Neural cell (in vitro differentiated cells): ENCODE data around the gene FFAR2. TPM values are rescaled to one million over a fixed set of nuclear protein-coding genes. Genes with fewer than 3 reads are reported as not detected.
"Not testable (repeated sequence)": the region's sequence is repeated elsewhere in the genome, so short reads cannot be mapped to it uniquely, and the experiment has no call there.

Source experiments
- H2AFZ ChIP-seq: fragments of 200-600, 300-800 bp; sonication (generic), shearing (Covaris generic); 2 replicates; pipeline ENCODE4 v1.6.0; 2014; ENCODE audit warnings: low read depth, mild to moderate bottlenecking, antibody characterized with exemption, low read length, moderate library complexity
- H3F3A ChIP-seq: fragments of 200-600 bp; shearing (Covaris generic); 2 replicates; pipeline ENCODE4 v1.6.1; 2016; ENCODE audit warnings: mild to moderate bottlenecking, moderate library complexity, mixed read lengths, antibody characterized with exemption, low read length; ENCODE audit not compliant: insufficient read depth, poor library complexity, severe bottlenecking
- H3K27ac ChIP-seq: fragments of 200-600, 300-800 bp; sonication (generic), shearing (Covaris generic); 2 replicates; pipeline ENCODE4 v1.5.1; 2014; ENCODE audit warnings: mild to moderate bottlenecking, low read length, moderate library complexity
- H3K27me3 ChIP-seq: fragments of 300-800, 200-600 bp; sonication (generic), shearing (Covaris generic); 2 replicates; pipeline ENCODE4 v1.6.0; 2014; ENCODE audit warnings: mild to moderate bottlenecking, low read depth, low read length, moderate library complexity; ENCODE audit not compliant: insufficient read depth
- H3K36me3 ChIP-seq: fragments of 300-800, 200-600 bp; sonication (generic), shearing (Covaris generic); 2 replicates; pipeline ENCODE4 v1.5.1; 2014; ENCODE audit warnings: mild to moderate bottlenecking, antibody characterized with exemption, low read length, moderate library complexity; ENCODE audit not compliant: insufficient read depth
- H3K4me2 ChIP-seq: fragments of 300-800, 200-600 bp; sonication (generic), shearing (Covaris generic); 2 replicates; pipeline ENCODE4 v1.6.0; 2014; ENCODE audit warnings: mild to moderate bottlenecking, low read length
- H3K4me3 ChIP-seq: fragments of 300-800, 200-600 bp; sonication (generic), shearing (Covaris generic); 2 replicates; pipeline ENCODE4 v1.5.1; 2014; ENCODE audit warnings: mild to moderate bottlenecking, low read length, moderate library complexity
- H3K79me2 ChIP-seq: fragments of 200-600 bp; shearing (Covaris generic); replicated peaks from 2 replicates; pipeline ENCODE4 v1.6.0; 2014; ENCODE audit warnings: mild to moderate bottlenecking, low read length, moderate library complexity; ENCODE audit not compliant: insufficient read depth
- H3K9ac ChIP-seq: fragments of 300-800, 200-600 bp; sonication (generic), shearing (Covaris generic); 2 replicates; pipeline ENCODE4 v1.6.1; 2016; ENCODE audit warnings: mild to moderate bottlenecking, low read length, mixed read lengths
- H3K9me2 ChIP-seq: fragments of 200-600 bp; shearing (Covaris generic); 2 replicates; pipeline ENCODE4 v1.6.1; 2016; ENCODE audit warnings: mild to moderate bottlenecking, low read length, mixed read lengths; ENCODE audit not compliant: insufficient read depth
- H3K9me3 ChIP-seq: fragments of 200-600, 300-800 bp; sonication (generic), shearing (Covaris generic); 2 replicates; pipeline ENCODE4 v1.6.1; 2016; ENCODE audit warnings: mild to moderate bottlenecking, mixed run types, low read length, moderate library complexity, mixed read lengths
- H4K20me1 ChIP-seq: fragments of 200-600 bp; shearing (Covaris generic); 2 replicates; pipeline ENCODE4 v1.6.1; 2016; ENCODE audit warnings: mild to moderate bottlenecking, mixed run types; ENCODE audit not compliant: insufficient read depth
- CTCF ChIP-seq: fragments of 450-650 bp; IDR thresholded peaks from 2 replicates; pipeline ENCODE4 v1.5.1; 2014; ENCODE audit warnings: antibody characterized with exemption, mild to moderate bottlenecking, moderate library complexity; ENCODE audit not compliant: poor library complexity, severe bottlenecking
- EP300 ChIP-seq: fragments of 450-650 bp; conservative IDR thresholded peaks from 2 replicates; pipeline ENCODE4 v1.6.1; 2014; ENCODE audit warnings: antibody characterized with exemption, mild to moderate bottlenecking, moderate library complexity; ENCODE audit not compliant: poor library complexity, severe bottlenecking
- EZH2 ChIP-seq: fragments of 200-600, 300-800 bp; shearing (Covaris generic), sonication (generic); IDR thresholded peaks from 2 replicates; pipeline ENCODE4 v1.6.1; 2014; ENCODE audit warnings: antibody characterized with exemption, low read length, borderline replicate concordance, mild to moderate bottlenecking; ENCODE audit not compliant: insufficient read depth, poor library complexity, severe bottlenecking
- MXI1 ChIP-seq: fragments of 450-650 bp; conservative IDR thresholded peaks from 2 replicates; pipeline ENCODE4 v1.6.1; 2014; ENCODE audit warnings: antibody characterized with exemption, mild to moderate bottlenecking; ENCODE audit not compliant: poor library complexity, severe bottlenecking
- POLR2AphosphoS5 ChIP-seq: IDR thresholded peaks from 2 replicates; pipeline ENCODE4 v1.6.1; 2012
- RAD21 ChIP-seq: fragments of 450-650 bp; conservative IDR thresholded peaks from 2 replicates; pipeline ENCODE4 v1.6.1; 2014; ENCODE audit warnings: antibody characterized with exemption, mild to moderate bottlenecking, moderate library complexity
- REST ChIP-seq: IDR thresholded peaks from 2 replicates; pipeline ENCODE4 v1.6.1; 2012; ENCODE audit warnings: borderline replicate concordance
- SMC3 ChIP-seq: fragments of 450-650 bp; conservative IDR thresholded peaks from 2 replicates; pipeline ENCODE4 v1.6.1; 2014; ENCODE audit warnings: antibody characterized with exemption, mild to moderate bottlenecking, moderate library complexity; ENCODE audit not compliant: poor library complexity
- TAF1 ChIP-seq: IDR thresholded peaks from 2 replicates; pipeline ENCODE4 v1.6.1; 2012; ENCODE audit warnings: low read depth
- polyA plus RNA-seq: library from polyadenylated mRNA; depleted of rRNA; stranded (reverse); fragments of >200 nt; gene quantifications from 2 replicates; pipeline ENCODE4 v1.2.3, GENCODE V29; 2014

Gene FFAR2
- polyA plus RNA-seq, 1 donor from 2014 or later, result not detected

- no peaks in the 10 kb centered on the region for H3K36me3 ChIP-seq
- H3K9me2 ChIP-seq, result no peaks in the 10 kb centered on the region
- no peak overlapping the region for H3K4me3 ChIP-seq
- H3K4me2 ChIP-seq, result no peak overlapping the region
- no peaks in the 10 kb centered on the region for H3F3A ChIP-seq
- no peaks in the 10 kb centered on the region for H3K27me3 ChIP-seq
- H3K9me3 ChIP-seq, result no peaks in the 10 kb centered on the region
- H4K20me1 ChIP-seq, result no peaks in the 10 kb centered on the region
- no peaks in the 10 kb centered on the region for H3K79me2 ChIP-seq
- TF ChIP-seq EP300 (no peak), CTCF (no peak), POLR2AphosphoS5 (peak; percentile 26)
- H3K27ac ChIP-seq, result no peak overlapping the region
- no peak overlapping the region for H2AFZ ChIP-seq
- no peak overlapping the region for H3K9ac ChIP-seq
These were observed 14.5 kb downstream of the FFAR2 start for GRCh38 chr19:35462476-35462953.

GRCh38 chr19:35462956-35463355, 14.9 kb downstream of the FFAR2 start:
- not testable (repeated sequence) for H3F3A ChIP-seq, H3K27me3 ChIP-seq, H3K79me2 ChIP-seq

GRCh38 chr19:35466259-35466658, 18.2 kb downstream of the FFAR2 start:
- H3K27ac ChIP-seq, result no peak overlapping the region
- no peaks in the 10 kb centered on the region for H3K9me3 ChIP-seq
- no peaks in the 10 kb centered on the region for H3K36me3 ChIP-seq
- TF ChIP-seq MXI1 (no peak), RAD21 (no peak), POLR2AphosphoS5 (no peak), EZH2 (no peak), TAF1 (no peak)
- no peaks in the 10 kb centered on the region for H3K9me2 ChIP-seq
- H3K4me2 ChIP-seq, result no peak overlapping the region
- H4K20me1 ChIP-seq, result no peaks in the 10 kb centered on the region
- H2AFZ ChIP-seq, result no peak overlapping the region
- H3K9ac ChIP-seq, result no peak overlapping the region
- H3K4me3 ChIP-seq, result no peak overlapping the region
- H3K79me2 ChIP-seq, result no peaks in the 10 kb centered on the region
- H3F3A ChIP-seq, result no peaks in the 10 kb centered on the region
- no peaks in the 10 kb centered on the region for H3K27me3 ChIP-seq

More at GRCh38 chr19:35462956-35463355, 14.9 kb downstream of the FFAR2 start:
- not testable (repeated sequence) for H3K9ac ChIP-seq, H3K36me3 ChIP-seq, H3K4me2 ChIP-seq, H3K9me2 ChIP-seq, H4K20me1 ChIP-seq, H3K4me3 ChIP-seq, H3K27ac ChIP-seq, H3K9me3 ChIP-seq, H2AFZ ChIP-seq

GRCh38 chr19:35468637-35469036, 20.6 kb downstream of the FFAR2 start:
- H3K9ac ChIP-seq, result no peak overlapping the region
- H2AFZ ChIP-seq, result no peak overlapping the region

More at GRCh38 chr19:35468637-35469036, 20.6 kb downstream of the FFAR2 start:
- Histone ChIP-seq H3F3A (no peaks in the 10 kb centered on the region), H3K9me2 (no peaks in the 10 kb centered on the region), H4K20me1 (no peaks in the 10 kb centered on the region), H3K79me2 (no peaks in the 10 kb centered on the region), H3K9me3 (no peaks in the 10 kb centered on the region), H3K27me3 (no peaks in the 10 kb centered on the region), H3K36me3 (no peaks in the 10 kb centered on the region), H3K4me2 (no peak overlapping the region), H3K27ac (no peak overlapping the region), H3K4me3 (no peak overlapping the region)
- no peak for TF ChIP-seq EZH2
- no peak for TF ChIP-seq SMC3
- TF ChIP-seq REST, result no peak
- TF ChIP-seq POLR2AphosphoS5, result no peak
- TF ChIP-seq EP300, result no peak
- peak; percentile 35 for TF ChIP-seq CTCF
- TF ChIP-seq TAF1, result no peak
- TF ChIP-seq RAD21, result peak; percentile 17
- TF ChIP-seq MXI1, result no peak
